ENCODE results near the gene RAB11FIP4.
"Not testable (repeated sequence)": the region's sequence is repeated elsewhere in the genome, so short reads cannot be mapped to it uniquely, and the experiment has no call there.

RAB11FIP4 gene

DNA sequence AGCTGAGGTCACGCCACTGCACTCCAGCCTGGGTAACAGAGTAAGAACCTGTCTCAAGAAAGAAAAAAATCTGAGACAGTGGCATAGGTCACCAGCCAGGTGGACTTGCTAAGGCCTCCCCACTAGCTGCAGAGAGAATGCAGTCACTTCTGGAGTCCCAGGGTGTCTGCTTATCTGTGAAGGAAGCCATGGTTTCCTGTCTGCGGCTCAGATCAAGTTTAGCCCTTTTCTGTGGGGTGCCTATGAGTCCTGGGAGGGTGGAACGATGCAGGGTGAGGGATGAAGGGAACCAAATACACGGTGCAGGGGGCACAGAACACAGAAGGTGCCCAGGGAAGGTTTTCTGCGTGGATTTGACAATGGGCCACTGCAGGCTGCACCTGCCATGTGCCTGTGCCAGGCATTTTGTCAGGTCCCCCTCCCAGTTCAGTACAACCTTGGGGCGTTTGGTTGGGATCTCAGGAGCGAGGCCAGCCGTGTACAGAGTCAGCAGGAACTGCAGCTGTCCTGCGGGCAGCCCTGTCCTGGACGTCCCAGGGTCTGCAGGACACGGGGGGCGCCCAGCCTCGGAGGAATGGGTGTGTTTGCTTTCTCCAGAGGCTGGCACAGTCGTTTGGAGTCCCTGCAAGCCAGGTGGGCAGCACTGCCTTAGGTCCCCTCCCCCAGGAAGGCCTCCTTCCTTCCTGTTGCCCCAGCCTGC, 41.8 kb downstream of the RAB11FIP4 start:
- no peak for DNase-seq (ENCODE audit: low spot score)

- DNase-seq (ENCODE audit: low spot score) = no peak
Measured at GRCh38 chr17:31433811-31434726, 42.6 kb downstream of the RAB11FIP4 start.

GRCh38 chr17:31434727-31435050, 43.2 kb downstream of the RAB11FIP4 start:
- no peak for DNase-seq (ENCODE audit: low spot score)

DNA sequence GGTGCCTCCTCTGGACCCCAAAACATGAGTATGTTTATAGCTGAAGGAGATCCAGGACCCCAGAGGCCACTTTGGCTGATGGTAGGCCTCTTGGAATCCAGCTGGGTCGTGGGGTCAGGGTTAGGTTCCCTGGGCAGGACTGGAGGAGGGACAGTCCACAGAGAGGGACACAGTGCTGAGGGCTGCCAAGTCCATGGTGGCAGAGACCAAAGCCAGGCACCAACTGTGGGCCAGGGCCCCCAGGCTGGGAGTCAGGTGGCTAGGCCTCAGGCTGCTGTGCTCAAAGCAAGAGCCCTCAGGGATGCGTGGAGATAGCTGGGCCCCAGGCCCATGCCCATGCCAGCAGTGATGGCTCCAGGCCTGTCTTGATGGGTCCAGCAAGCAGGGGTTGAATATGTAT, 44.1 kb downstream of the RAB11FIP4 start:
- no peak for DNase-seq (ENCODE audit: low spot score)

DNA sequence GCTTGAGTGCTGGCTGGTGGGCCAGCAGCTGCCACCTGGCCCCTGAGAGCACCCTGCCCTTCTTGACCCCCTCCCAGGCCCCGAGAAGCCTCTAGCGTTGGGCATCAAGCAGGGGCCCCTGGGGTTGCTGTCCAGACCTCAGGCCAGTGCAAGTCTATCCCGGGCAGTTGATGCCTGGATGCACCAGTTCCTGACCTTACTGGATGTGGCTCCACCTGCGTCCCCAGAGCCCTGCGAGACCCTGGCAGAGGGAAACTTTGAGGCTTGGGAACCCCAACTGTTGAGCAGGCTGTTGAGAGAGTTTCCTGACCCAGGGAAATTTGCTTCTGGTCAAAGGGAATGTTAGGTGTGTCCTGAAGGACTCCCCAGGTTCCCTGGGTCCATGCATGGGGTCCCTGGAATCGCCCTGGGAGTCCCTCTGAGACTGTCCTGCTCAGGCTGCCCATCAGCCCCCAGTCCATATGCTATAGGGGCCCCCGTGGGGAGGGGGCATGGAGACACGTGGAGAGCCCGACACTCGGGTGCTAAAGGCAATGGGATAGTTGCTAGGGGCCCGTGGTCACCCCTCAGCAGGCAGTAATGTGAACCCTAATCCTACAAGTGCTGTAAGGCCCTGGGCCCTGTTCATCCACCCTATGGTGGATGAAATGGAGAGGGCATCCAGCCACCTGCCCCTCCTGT, 46.4 kb downstream of the RAB11FIP4 start:
- DNase-seq (ENCODE audit: low spot score) = no peak

- DNase-seq (ENCODE audit: low spot score) = no peak
Measured at GRCh38 chr17:31439716-31440115, 48.2 kb downstream of the RAB11FIP4 start.

GRCh38 chr17:31442276-31442675, 50.8 kb downstream of the RAB11FIP4 start:
- DNase-seq (ENCODE audit: low spot score) = no peak

- DNase-seq (ENCODE audit: low spot score) = not testable (repeated sequence)
Measured at GRCh38 chr17:31442856-31443255, 51.4 kb downstream of the RAB11FIP4 start.

DNA sequence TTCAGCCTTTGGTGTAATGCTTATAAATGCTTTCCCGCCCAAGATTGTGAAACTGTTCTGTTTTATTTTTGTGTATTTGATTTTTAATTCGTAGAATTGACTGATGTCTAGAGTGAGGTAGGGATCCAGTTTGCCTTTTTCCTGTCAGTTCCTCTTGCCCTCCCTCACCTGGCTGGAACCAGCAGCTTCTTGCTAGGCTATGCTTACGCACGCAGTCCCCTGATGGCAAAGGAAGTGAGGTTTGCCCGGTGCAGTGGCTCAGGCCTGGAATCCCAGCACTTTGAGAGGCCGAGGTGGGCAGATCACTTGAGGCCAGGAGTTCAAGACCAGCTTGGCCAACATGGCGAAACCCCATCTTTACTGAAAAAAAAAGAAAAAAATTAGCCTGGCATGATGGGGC, 51.9 kb downstream of the RAB11FIP4 start:
- DNase-seq (ENCODE audit: low spot score) = no peak

DNA sequence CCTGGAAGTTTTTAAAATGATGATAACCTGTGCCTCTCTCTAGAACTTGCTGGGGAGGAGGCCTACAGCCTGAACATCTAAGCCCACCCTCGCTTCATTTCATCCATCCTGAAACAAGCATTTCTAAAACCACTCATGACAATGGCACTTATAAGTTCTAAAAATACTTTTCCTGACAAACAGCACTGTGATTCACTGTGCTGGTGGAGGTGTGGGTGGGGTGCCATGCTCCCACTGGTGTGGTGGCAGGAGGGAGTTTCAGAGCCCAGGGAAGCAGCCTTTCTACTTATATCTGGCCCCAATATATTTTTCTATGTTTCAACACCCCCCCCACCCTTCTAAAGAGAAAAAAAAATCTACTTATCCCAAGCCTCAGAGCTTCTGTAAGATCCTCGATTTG, 52.6 kb downstream of the RAB11FIP4 start:
- no peak for DNase-seq (ENCODE audit: low spot score)

GRCh38 chr17:31446195-31446967, 54.9 kb downstream of the RAB11FIP4 start:
- DNase-seq (ENCODE audit: low spot score) = no peak

DNA sequence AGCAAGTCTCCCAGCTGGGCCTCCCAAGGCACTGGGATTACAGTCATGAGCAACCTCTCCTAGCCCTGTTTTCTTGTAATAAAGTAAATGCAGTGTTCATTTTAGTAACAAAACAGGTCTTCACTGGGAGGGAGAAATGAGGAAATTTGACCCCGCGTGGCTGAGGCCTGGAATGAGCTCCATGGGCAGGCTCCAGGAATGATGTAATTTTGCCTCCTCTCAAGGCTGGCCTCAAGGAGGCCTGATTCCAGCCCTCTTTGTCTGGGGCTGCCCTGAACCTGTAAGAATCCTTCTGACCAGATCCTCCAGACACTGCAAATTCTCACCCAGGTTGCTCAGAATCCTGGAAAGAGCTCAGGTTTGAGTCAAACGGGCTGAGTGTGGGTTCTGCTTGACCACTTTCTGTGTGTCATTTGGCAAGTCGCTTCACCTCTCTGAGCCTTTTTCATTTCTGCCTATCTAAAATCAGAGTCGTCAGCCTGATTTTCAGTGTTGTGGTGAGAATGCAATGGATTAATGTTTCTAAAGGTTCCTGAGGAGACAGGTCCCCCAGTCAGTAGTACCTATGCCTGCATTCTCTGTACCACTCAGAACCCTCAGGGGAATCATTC, 57.1 kb downstream of the RAB11FIP4 start:
- DNase-seq (ENCODE audit: low spot score) = no peak

DNA sequence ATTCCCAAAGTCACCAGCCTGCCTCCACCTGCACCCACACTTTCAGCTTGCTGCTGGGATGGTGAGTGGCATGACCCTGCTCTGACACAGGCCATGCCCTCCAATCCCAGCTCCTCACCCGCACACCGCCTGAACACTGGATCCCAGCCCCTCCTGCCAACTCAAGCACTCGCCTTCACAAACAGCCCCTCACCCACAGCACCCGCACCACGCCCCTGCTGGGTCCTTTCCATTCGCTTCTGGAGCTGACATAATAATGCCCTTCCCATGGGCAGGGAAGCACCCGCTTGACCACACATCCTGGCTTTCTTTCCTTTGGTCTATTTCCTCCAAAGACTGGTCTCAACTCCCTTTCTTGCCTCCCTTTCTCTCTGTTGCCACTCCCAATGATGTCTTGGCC, 57.6 kb downstream of the RAB11FIP4 start:
- no peak for DNase-seq (ENCODE audit: low spot score)

GRCh38 chr17:31449746-31450145, 58.3 kb downstream of the RAB11FIP4 start:
- DNase-seq (ENCODE audit: low spot score) = no peak

- DNase-seq (ENCODE audit: low spot score) = no peak
Measured at GRCh38 chr17:31452101-31452500, 60.6 kb downstream of the RAB11FIP4 start.

GRCh38 chr17:31452561-31453110, 61.2 kb downstream of the RAB11FIP4 start:
- no peak for DNase-seq (ENCODE audit: low spot score)

- no peak for DNase-seq (ENCODE audit: low spot score)
Measured at GRCh38 chr17:31453896-31454295, 62.4 kb downstream of the RAB11FIP4 start.

DNA sequence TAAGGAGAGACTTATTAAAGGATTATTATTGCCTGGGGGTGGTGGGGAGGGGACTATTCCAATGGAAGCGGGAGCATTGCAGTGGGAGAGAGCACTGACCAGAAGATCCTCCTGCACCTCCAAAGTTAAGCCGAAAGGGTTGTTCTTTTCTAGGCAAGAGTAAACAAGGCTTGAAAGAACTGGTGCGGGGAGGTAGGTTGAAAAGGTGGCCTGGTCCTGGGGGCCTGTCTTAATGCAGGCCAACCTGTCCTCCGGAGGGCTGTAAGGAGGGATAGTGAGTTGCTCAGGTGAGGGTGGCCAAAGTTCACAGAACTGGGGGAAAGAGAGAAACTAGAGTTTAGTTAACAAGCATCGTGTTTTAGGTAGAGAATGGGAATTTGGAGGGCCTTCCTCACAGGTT, 65.3 kb downstream of the RAB11FIP4 start:
- DNase-seq (ENCODE audit: low spot score) = no peak

DNA sequence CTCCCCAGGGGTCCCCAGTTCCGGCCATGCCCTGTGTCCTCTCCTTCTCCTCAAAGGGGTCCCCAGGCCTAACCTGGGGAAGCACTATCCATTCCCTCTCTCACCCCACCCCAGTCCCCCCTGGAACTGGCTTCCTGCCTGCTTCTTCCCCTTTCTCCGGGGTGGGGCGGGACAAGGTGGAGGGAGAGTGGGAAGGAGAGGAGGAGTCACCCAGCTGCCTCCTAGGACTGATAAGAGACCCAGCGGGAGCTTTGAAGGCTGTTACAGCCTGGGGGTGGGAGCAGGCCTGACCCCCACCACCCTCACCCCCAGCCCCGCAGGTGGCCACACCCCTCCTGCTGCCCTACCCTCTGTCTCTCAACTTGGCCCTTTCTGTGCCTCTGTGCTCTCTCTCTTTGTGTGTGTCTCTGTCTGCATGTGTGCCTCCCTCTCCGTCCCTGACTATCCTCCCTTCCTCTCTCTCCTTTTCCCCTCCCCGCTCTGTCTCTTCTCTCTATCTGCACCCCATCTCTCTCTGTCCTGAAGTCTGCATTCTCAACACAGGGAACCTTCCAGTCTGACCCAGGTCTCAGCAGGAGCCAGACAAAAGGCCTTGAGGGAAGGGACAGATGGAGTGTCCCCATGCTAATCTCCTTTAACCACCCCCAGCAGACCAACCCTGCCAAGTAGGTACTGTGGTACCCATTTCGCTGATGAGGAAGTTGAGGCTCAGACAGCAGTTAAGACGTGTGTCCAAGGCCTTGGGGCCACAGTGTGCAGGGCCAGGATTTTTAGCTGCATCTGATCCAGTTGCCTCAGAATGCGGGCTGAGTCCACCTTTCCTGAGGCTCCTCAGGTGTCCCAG, 66.1 kb downstream of the RAB11FIP4 start:
- no peak for DNase-seq (ENCODE audit: low spot score)

- no peak for DNase-seq (ENCODE audit: low spot score)
Measured at GRCh38 chr17:31458829-31459228, 67.4 kb downstream of the RAB11FIP4 start.
